ENCODE measurements around the gene MRPL2.

DNA sequence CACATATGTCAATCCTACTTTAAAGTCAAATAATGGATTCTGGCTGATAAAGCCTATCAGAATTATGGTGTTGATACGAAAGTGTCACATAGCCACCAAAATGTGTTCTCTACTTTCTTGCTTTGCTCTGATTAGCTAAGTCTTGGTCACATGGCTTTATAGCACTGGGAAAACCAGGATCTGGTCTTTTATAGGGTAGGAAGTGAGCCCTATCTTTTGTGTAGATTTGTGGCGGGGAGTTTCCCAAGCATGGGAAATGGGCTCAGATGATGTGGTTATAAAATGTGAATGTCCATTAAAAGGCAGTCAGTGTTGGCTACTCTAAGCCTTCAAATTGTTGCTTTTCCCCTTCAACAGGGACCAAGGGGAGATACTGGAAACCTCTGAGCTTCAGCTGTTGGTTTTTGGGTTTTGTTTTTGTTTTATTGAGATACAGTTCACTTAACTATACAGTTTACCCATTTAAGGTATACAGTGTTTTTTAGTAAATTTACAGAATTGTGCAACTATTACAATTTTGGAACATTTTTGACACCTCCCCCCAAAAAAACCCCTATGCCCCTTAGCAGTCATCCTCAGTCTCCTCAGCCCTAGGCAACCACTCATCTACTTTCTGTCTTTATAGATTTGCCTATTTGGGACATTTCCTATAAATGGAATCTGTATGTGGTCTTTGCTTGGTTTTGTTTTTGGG, 25.6 kb downstream of the MRPL2 start:
- TF ChIP-seq, protein P1, sequence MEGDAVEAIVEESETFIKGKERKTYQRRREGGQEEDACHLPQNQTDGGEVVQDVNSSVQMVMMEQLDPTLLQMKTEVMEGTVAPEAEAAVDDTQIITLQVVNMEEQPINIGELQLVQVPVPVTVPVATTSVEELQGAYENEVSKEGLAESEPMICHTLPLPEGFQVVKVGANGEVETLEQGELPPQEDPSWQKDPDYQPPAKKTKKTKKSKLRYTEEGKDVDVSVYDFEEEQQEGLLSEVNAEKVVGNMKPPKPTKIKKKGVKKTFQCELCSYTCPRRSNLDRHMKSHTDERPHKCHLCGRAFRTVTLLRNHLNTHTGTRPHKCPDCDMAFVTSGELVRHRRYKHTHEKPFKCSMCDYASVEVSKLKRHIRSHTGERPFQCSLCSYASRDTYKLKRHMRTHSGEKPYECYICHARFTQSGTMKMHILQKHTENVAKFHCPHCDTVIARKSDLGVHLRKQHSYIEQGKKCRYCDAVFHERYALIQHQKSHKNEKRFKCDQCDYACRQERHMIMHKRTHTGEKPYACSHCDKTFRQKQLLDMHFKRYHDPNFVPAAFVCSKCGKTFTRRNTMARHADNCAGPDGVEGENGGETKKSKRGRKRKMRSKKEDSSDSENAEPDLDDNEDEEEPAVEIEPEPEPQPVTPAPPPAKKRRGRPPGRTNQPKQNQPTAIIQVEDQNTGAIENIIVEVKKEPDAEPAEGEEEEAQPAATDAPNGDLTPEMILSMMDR (IDR thresholded peaks at IDR 0.05): no peak
- TF ChIP-seq EZH2 (IDR thresholded peaks at IDR 0.05; ENCODE audit: borderline replicate concordance, insufficient read depth, low read depth, low read length, poor library complexity, severe bottlenecking): no peak

Measured in B cell (primary cell).